Stimulated activated CD4-positive, alpha-beta T cell treated with anti-CD3 and anti-CD28 coated beads, Interleukin-1b, Interleukin-23, amount 100 ng/mL, for 24 hours (primary cell): ENCODE data around the gene GPX6.
"Not testable (repeated sequence)": the region's sequence is repeated elsewhere in the genome, so short reads cannot be mapped to it uniquely, and the experiment has no call there.

ENCODE experiments used
- DNase-seq, 4 experiments: peaks; one replicate each; pipeline ENCODE4 v3.0.0-alpha.2; 2020; ENCODE audit warnings: low read depth in 4 of 4, low spot score in 1 of 4

Gene GPX6

DNA sequence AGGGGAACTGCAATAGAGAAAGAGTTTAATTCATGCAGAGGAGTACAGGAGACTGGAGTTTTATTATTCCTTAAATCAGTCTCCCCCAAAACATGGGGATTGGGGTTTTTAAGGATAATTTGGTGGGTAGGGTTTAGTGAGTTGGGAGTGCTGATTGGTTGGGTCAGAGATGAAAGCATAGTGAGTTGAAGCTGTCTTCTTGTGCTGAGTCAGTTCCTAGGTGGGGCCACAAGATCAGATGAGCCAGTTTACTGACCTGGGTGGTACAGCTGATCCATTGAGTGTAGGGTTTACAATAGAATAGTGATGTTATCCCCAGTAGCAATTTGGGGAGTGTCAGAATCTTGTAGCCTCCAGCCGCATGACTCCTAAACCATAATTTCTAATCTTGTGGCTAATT lies 29.1 kb downstream of the GPX6 start:
- DNase-seq = no peak

GRCh38 chr6:28485482-28485881 lies 30.1 kb downstream of the GPX6 start:
- no peak for DNase-seq

- no peak for DNase-seq
Observed at GRCh38 chr6:28480253-28480932, 35.2 kb downstream of the GPX6 start.

GRCh38 chr6:28478518-28478917 lies 37.1 kb downstream of the GPX6 start:
- DNase-seq = no peak

DNA sequence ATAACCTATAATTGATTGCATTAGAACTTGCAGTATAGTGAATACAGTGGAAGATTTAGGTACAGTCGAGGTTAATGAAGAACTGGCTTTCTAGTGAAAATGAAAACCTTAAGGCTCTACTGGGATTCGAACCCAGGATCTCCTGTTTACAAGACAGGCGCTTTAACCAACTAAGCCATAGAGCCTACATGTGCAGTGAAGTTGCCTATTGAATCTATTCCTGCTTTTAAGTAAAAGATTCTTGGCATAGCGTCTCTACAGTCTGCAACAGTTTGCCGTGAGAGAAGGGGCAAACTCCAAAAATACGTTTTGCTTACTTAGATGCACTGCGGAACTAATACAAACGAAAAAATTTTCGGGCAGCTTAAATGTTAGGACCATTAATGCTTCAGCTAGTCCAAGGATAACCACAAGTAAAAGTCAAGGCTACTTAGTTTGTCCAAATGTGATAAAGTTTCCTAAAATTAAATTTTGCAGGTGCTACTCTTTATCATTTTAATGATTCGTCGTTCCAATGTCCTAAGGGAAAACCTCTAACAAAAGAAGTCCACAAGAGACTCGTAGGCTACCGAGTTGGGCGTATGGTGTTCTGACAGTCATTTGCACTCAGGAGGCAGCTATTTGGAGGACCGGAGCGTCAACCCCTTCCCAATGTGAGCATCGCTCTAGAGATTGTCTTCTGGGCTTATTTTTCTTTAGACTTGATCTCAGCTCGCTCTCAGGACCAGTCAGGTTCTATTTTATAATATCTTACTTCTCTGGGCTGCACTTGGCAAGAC lies 41.0 kb downstream of the GPX6 start:
- DNase-seq = no peak

- DNase-seq = not testable (repeated sequence)
Observed at GRCh38 chr6:28469153-28469745, 46.3 kb downstream of the GPX6 start.

GRCh38 chr6:28468056-28468455 lies 47.5 kb downstream of the GPX6 start:
- no peak for DNase-seq

DNA sequence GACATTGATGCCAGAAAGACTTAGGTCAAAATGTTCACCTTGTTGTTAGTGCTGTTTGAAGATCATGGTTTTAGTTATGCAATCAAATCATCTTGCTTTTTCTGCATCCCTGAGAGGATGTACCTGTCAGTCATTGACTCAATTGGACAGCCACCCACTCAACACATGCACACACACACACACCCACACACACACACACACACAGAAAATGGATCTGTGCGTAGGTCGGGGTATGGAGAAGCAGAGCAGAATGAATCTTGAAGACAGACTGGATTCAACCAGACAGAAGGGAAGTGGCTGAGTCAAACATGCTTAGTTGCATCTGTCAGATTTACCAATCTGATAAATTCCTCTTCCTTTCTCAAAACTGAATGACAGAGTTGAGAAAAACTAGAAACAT lies 53.2 kb downstream of the GPX6 start:
- DNase-seq = no peak

DNA sequence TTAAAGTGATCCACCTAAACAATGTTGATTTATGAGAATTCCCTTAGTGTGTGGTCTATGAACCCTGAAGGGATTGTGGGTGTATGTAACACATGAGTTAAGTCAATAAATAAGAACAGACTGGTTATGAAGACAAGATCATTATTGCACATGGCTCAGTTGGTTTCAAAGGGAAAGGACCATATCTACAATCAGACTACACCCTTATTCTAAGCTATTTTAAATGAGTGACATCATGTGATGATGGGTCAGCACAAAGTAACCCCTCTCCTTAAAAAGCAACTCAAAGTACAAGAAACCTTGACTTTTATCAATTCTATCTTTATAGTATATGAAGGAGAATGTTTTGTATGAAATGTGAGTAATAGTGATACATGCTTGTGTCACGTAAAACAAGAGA lies 57.0 kb downstream of the GPX6 start:
- no peak for DNase-seq
